IMR-90 (cell line): ENCODE data around the gene ERC2. TPM values are rescaled to one million over a fixed set of nuclear protein-coding genes. Genes with fewer than 3 reads are reported as not detected.

ENCODE experiments used
- ATAC-seq: fragments of 200-7000 bp; cut with Tn5 transposase; 2 replicates; pipeline ENCODE4 v1.9.1; 2020; ENCODE audit warnings: low read depth, mild to moderate bottlenecking, moderate library complexity
- BruUV-seq: library from RNA; stranded (reverse); fragments of 400-500 nt; replicated peaks from 2 replicates; lab custom pipeline; 2021; lab: Mats Ljungman, UMichigan
- CTCF ChIA-PET: fragments of 300-600 bp; formaldehyde crosslinking; extraction: SDS; loops from one replicate; lab custom pipeline; 2021; ENCODE audit warnings: antibody characterized with exemption; lab: Yijun Ruan, JAX
- POLR2A ChIA-PET: fragments of 300-600 bp; sonication (Branson Sonifier 250); formaldehyde crosslinking; loops from one replicate; lab custom pipeline; 2022; ENCODE audit warnings: antibody characterized with exemption; ENCODE audit not compliant: unreplicated experiment; lab: Charles Lee
- DNase-seq: peaks from one replicate; pipeline ENCODE4 v3.0.0; 2013
- H2AFZ ChIP-seq: replicated peaks from 2 replicates; pipeline ENCODE3; 2013; ENCODE audit warnings: low read length, mild to moderate bottlenecking; ENCODE audit not compliant: poor library complexity
- H2AK5ac ChIP-seq: 2 replicates; pipeline ENCODE4 v1.6.1; 2013; ENCODE audit warnings: low read depth, low read length, inconsistent platforms
- H2AK9ac ChIP-seq: replicated peaks from 2 replicates; pipeline ENCODE3; 2013; ENCODE audit warnings: mild to moderate bottlenecking, low read depth, low read length, moderate library complexity; ENCODE audit not compliant: poor library complexity
- H2BK120ac ChIP-seq: 2 replicates; pipeline ENCODE4 v1.6.1; 2013; ENCODE audit warnings: low read depth, low read length, inconsistent platforms
- H2BK15ac ChIP-seq: 3 replicates; pipeline ENCODE4 v1.6.1; 2013; ENCODE audit warnings: low read depth, low read length, inconsistent platforms
- H2BK20ac ChIP-seq: 2 replicates; pipeline ENCODE4 v1.6.1; 2013; ENCODE audit warnings: low read depth, mild to moderate bottlenecking, inconsistent platforms, low read length, moderate library complexity
- H2BK5ac ChIP-seq: 2 replicates; pipeline ENCODE4 v1.6.1; 2013; ENCODE audit warnings: mild to moderate bottlenecking, low read depth, low read length, inconsistent platforms; ENCODE audit not compliant: poor library complexity, severe bottlenecking
- H3K14ac ChIP-seq: replicated peaks from 2 replicates; pipeline ENCODE4 v1.6.1; 2013; ENCODE audit warnings: low read depth, low read length, inconsistent platforms
- H3K18ac ChIP-seq: 2 replicates; pipeline ENCODE4 v1.6.1; 2013; ENCODE audit warnings: low read depth, low read length, control low read depth
- H3K23ac ChIP-seq: 2 replicates; pipeline ENCODE4 v1.6.1; 2013; ENCODE audit warnings: low read depth, low read length, inconsistent platforms
- H3K27ac ChIP-seq: 2 replicates; pipeline ENCODE4 v1.5.1; 2013; ENCODE audit warnings: mild to moderate bottlenecking, control low read depth, low read length; ENCODE audit not compliant: insufficient read depth
- H3K27me3 ChIP-seq: 2 replicates; pipeline ENCODE4 v1.6.1; 2013; ENCODE audit warnings: low read length; ENCODE audit not compliant: control insufficient read depth, insufficient read depth
- H3K36me3 ChIP-seq: 2 replicates; pipeline ENCODE4 v1.6.1; 2013; ENCODE audit warnings: low read length, mixed read lengths; ENCODE audit not compliant: control insufficient read depth, insufficient read depth
- H3K4ac ChIP-seq: 2 replicates; pipeline ENCODE4 v1.6.1; 2013; ENCODE audit warnings: low read depth, low read length, inconsistent platforms
- H3K4me1 ChIP-seq: 2 replicates; pipeline ENCODE4 v1.6.1; 2013; ENCODE audit warnings: low read length, mixed read lengths; ENCODE audit not compliant: control insufficient read depth, insufficient read depth
- H3K4me2 ChIP-seq: 2 replicates; pipeline ENCODE4 v1.6.1; 2013; ENCODE audit warnings: low read depth, mild to moderate bottlenecking, control low read depth, low read length, moderate library complexity
- H3K4me3 ChIP-seq: 2 replicates; pipeline ENCODE4 v1.5.1; 2013; ENCODE audit warnings: low read depth, mild to moderate bottlenecking, control low read depth, low read length, moderate library complexity; ENCODE audit not compliant: insufficient read depth
- H3K56ac ChIP-seq: 2 replicates; pipeline ENCODE4 v1.6.1; 2013; ENCODE audit warnings: low read length, inconsistent platforms; ENCODE audit not compliant: insufficient read depth; ENCODE audit errors: extremely low read depth
- H3K79me1 ChIP-seq, 2 experiments: 2 replicates each; pipeline ENCODE4 v1.6.1; 2013; ENCODE audit warnings: low read length in 2 of 2, inconsistent platforms in 1 of 2, low read depth in 1 of 2
- H3K9ac ChIP-seq: 2 replicates; pipeline ENCODE4 v1.6.1; 2013; ENCODE audit warnings: low read depth, low read length, control low read depth
- H3K9me1 ChIP-seq: 2 replicates; pipeline ENCODE4 v1.6.1; 2013; ENCODE audit warnings: low read length, inconsistent platforms; ENCODE audit not compliant: insufficient read depth
- H3K9me3 ChIP-seq: 2 replicates; pipeline ENCODE4 v1.6.1; 2013; ENCODE audit warnings: low read length; ENCODE audit not compliant: control insufficient read depth, insufficient read depth
- H4K20me1 ChIP-seq: 2 replicates; pipeline ENCODE4 v1.6.1; 2013; ENCODE audit warnings: low read length, inconsistent platforms; ENCODE audit not compliant: insufficient read depth
- H4K5ac ChIP-seq: 2 replicates; pipeline ENCODE4 v1.6.1; 2013; ENCODE audit warnings: mild to moderate bottlenecking, low read depth, low read length, control low read depth
- H4K8ac ChIP-seq, 2 experiments: 2 replicates each; pipeline ENCODE4 v1.6.1; 2013; ENCODE audit warnings: low read depth in 2 of 2, low read length in 2 of 2, control low read depth in 1 of 2, inconsistent platforms in 1 of 2
- H4K91ac ChIP-seq: 2 replicates; pipeline ENCODE4 v1.6.1; 2013; ENCODE audit warnings: low read depth, low read length, inconsistent platforms; ENCODE audit not compliant: insufficient read depth
- CEBPB ChIP-seq: IDR thresholded peaks from 2 replicates; pipeline ENCODE4 v1.6.1; 2012; ENCODE audit warnings: low read depth, low read length, improper control_type of control experiment
- FOS ChIP-seq: fragments of 150-350 bp; IDR thresholded peaks from 2 replicates; pipeline ENCODE4 v1.6.1; 2016; ENCODE audit warnings: low read depth, low read length
- POLR2A ChIP-seq: IDR thresholded peaks from 2 replicates; pipeline ENCODE4 v1.6.1; 2012; ENCODE audit warnings: mild to moderate bottlenecking, low read depth, low read length
- RCOR1 ChIP-seq: IDR thresholded peaks from 2 replicates; pipeline ENCODE4 v1.6.1; 2012; ENCODE audit warnings: mild to moderate bottlenecking, low read length, improper control_type of control experiment; ENCODE audit not compliant: insufficient replicate concordance
- WGBS, 2 experiments: methylation state at CpG; one replicate each; pipeline versions ENCODE4 v1.1.5 to v1.1.7; 2013; ENCODE audit warnings: missing lambda C conversion rate in 2 of 2; ENCODE audit not compliant: insufficient read length in 1 of 2; ENCODE audit errors: extremely low coverage in 2 of 2; 5-methylcytosine and 5-hydroxymethylcytosine counted together
- dilution Hi-C: fragments of 300-500 bp; cut with HindIII; formaldehyde crosslinking; loops from one replicate; pipeline ENCODE4 v1.14.3; 2018; ENCODE audit warnings: low sequenced_read_pairs; ENCODE audit not compliant: unreplicated experiment
- in situ Hi-C: fragments of 300-500 bp; cut with MboI; formaldehyde crosslinking; loops from 3 replicates; pipeline ENCODE4 v1.14.3; 2019; ENCODE audit warnings: low sequenced_read_pairs, inconsistent platforms, mixed read lengths
- intact Hi-C: fragments of 100-400 bp; cut with micrococcal nuclease; formaldehyde crosslinking; loops from 2 replicates; pipeline ENCODE4 v1.10.0; 2022
- polyA plus RNA-seq, 3 experiments: library from polyadenylated mRNA; depleted of rRNA; stranded (reverse); fragments of >200 nt; gene quantifications; 2 replicates each; pipeline ENCODE4 v1.2.3, GENCODE V29; 2012; ENCODE audit warnings: low replicate concordance in 1 of 3
- total RNA-seq: library from RNA; depleted of rRNA; stranded (reverse); fragments of >200 nt; gene quantifications from 2 replicates; pipeline ENCODE4 v1.2.3, GENCODE V29; 2012
- TF ChIP-seq, protein P1 (sequence below): conservative IDR thresholded peaks from 2 replicates; pipeline ENCODE4 v1.5.1; 2012; ENCODE audit warnings: mild to moderate bottlenecking, low read depth, low read length, improper control_type of control experiment

Gene ERC2
- total and polyA plus RNA-seq, 2 of the 4 experiments (the other 2 are of a cell fraction): 0.17 to 0.18 TPM

GRCh38 chr3:55765906-55766701, 702.2 kb downstream of the ERC2 start:
- no peak for ATAC-seq

More at GRCh38 chr3:55765906-55766701, 702.2 kb downstream of the ERC2 start:
- dilution Hi-C loops (no loop called here), intact Hi-C loops (no loop called here), in situ Hi-C loops (no loop called here)
- H2BK5ac ChIP-seq: no peak overlapping the region
- WGBS, 2 experiments: 80% methylated on average over 1 of the region's 7 CpGs; no CpG with 5 or more reads in 1 of the 2 experiments
- no peak overlapping the region for H2BK20ac ChIP-seq
- TF ChIP-seq POLR2A (no peak), FOS (no peak), CEBPB (no peak), RCOR1 (no peak)
- TF ChIP-seq, protein P1, sequence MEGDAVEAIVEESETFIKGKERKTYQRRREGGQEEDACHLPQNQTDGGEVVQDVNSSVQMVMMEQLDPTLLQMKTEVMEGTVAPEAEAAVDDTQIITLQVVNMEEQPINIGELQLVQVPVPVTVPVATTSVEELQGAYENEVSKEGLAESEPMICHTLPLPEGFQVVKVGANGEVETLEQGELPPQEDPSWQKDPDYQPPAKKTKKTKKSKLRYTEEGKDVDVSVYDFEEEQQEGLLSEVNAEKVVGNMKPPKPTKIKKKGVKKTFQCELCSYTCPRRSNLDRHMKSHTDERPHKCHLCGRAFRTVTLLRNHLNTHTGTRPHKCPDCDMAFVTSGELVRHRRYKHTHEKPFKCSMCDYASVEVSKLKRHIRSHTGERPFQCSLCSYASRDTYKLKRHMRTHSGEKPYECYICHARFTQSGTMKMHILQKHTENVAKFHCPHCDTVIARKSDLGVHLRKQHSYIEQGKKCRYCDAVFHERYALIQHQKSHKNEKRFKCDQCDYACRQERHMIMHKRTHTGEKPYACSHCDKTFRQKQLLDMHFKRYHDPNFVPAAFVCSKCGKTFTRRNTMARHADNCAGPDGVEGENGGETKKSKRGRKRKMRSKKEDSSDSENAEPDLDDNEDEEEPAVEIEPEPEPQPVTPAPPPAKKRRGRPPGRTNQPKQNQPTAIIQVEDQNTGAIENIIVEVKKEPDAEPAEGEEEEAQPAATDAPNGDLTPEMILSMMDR: no peak
- H3K9me1 ChIP-seq: peaks cover 3% of the 10 kb centered on the region; the same call in 1 of the 2 replicates
- H3K23ac ChIP-seq: no peak overlapping the region
- H3K9ac ChIP-seq: no peak overlapping the region
- no peak overlapping the region for H3K4me2 ChIP-seq
- H3K14ac ChIP-seq: no peak overlapping the region
- POLR2A ChIA-PET: no interaction called here
- H3K27ac ChIP-seq: no peak overlapping the region
- H2AK9ac ChIP-seq: no peak overlapping the region
- H3K56ac ChIP-seq: no peak overlapping the region
- no peak for DNase-seq
- no peak overlapping the region for H4K8ac ChIP-seq
- no peak overlapping the region for H2BK15ac ChIP-seq
- no peak overlapping the region for H4K91ac ChIP-seq
- H3K9me3 ChIP-seq: no peaks in the 10 kb centered on the region
- no peaks in the 10 kb centered on the region for H4K20me1 ChIP-seq
- CTCF ChIA-PET: no interaction called here
- H3K79me1 ChIP-seq: no peaks in the 10 kb centered on the region
- H4K5ac ChIP-seq: no peak overlapping the region
- H2AFZ ChIP-seq: no peak overlapping the region
- no peak overlapping the region for H3K4me3 ChIP-seq
- H3K4ac ChIP-seq: no peak overlapping the region
- no peak overlapping the region for H2BK120ac ChIP-seq
- H3K27me3 ChIP-seq: peaks cover 9% of the 10 kb centered on the region
- H2AK5ac ChIP-seq: no peak overlapping the region
- no peak overlapping the region for H3K18ac ChIP-seq
- no peaks in the 10 kb centered on the region for H3K36me3 ChIP-seq
- no peaks in the 10 kb centered on the region for H3K4me1 ChIP-seq
- no TSS peak for BruUV-seq
